ENCODE measurements around the gene ARHGAP26. TPM values are rescaled to one million over a fixed set of nuclear protein-coding genes. Genes with fewer than 3 reads are reported as not detected.

Gene ARHGAP26
- total and polyA plus RNA-seq, 4 donors = 5.4 to 52.3 (median 30.4) TPM

DNA sequence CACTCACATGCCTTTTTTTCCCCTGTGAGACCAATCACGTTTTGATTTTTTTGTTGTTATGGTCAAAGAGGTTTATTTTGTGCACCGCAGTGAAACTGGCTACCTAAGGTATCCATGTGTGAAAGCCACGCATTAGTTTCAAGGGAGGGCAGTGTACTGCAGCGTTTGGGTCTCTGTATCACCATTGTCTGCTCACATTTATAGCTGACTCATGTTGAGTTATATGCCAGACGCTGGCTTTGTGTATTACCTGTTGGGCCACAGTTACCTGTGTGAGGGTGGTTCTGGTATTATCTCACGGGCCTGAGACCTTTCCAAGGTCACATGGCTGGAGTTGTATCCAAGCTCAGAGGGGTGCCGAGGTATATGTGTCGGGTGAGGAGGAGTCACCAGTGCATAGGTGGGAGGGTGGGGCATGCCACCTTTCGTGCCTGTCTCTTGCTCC, 75.8 kb downstream of the ARHGAP26 start:
- Histone ChIP-seq H3K27ac (ENCODE audit: low read depth in 1 of 2, low read length in 1 of 2) (peak overlapping the region; percentile 17 to 80), H3K36me3 (ENCODE audit: control insufficient read depth in 4 of 4, insufficient read depth in 4 of 4, low read length in 4 of 4) (no peaks in the 10 kb centered on the region), H3K27me3 (ENCODE audit: control insufficient read depth in 3 of 3, insufficient read depth in 3 of 3, low read length in 2 of 3) (no peaks in the 10 kb centered on the region), H3K4me1 (ENCODE audit: control insufficient read depth in 5 of 5, insufficient read depth in 5 of 5, low read length in 5 of 5) (peaks cover 0 to 25% (median 11%) of the 10 kb centered on the region in 5 donors), H3K4me3 (no peak overlapping the region), H3K9me3 (ENCODE audit: control insufficient read depth in 4 of 4, insufficient read depth in 3 of 4, low read length in 3 of 4) (no peaks in the 10 kb centered on the region), H3K9ac (ENCODE audit: insufficient read depth in 1 of 2, low read length in 2 of 2) (no peak overlapping the region)
- TF ChIP-seq, protein P1, sequence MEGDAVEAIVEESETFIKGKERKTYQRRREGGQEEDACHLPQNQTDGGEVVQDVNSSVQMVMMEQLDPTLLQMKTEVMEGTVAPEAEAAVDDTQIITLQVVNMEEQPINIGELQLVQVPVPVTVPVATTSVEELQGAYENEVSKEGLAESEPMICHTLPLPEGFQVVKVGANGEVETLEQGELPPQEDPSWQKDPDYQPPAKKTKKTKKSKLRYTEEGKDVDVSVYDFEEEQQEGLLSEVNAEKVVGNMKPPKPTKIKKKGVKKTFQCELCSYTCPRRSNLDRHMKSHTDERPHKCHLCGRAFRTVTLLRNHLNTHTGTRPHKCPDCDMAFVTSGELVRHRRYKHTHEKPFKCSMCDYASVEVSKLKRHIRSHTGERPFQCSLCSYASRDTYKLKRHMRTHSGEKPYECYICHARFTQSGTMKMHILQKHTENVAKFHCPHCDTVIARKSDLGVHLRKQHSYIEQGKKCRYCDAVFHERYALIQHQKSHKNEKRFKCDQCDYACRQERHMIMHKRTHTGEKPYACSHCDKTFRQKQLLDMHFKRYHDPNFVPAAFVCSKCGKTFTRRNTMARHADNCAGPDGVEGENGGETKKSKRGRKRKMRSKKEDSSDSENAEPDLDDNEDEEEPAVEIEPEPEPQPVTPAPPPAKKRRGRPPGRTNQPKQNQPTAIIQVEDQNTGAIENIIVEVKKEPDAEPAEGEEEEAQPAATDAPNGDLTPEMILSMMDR (IDR thresholded peaks at IDR 0.05; ENCODE audit: control extremely low read depth, extremely low read depth) = no peak
- no peak for DNase-seq
- no peak for ATAC-seq (ENCODE audit: insufficient read depth, low FRiP score)
- 61 to 71% methylated on average over 9 of the region's 9 CpGs for WGBS, 2 donors

DNA sequence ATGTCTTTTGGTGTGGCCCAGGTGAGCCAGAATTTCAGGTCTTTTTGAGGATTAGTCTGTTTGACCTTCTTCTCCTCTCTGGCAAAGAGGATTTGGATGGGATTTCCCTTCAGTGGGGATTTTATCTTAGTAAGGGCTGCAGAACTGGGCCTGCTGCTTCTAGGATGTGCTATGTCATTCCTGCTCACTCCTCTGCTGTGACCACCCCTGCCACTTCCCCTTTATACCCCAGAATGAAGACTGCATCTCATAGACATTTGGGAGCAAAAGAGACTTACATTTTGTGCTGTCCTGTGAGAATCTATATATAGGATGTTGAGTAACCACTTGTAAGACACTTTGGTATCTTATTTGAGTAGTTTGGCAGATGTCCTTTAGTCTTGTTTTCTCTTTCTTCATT, 76.2 kb downstream of the ARHGAP26 start:
- Histone ChIP-seq H3K4me1 (ENCODE audit: control insufficient read depth in 5 of 5, insufficient read depth in 5 of 5, low read length in 5 of 5) (peaks cover 0 to 25% (median 11%) of the 10 kb centered on the region in 5 donors), H3K27me3 (ENCODE audit: control insufficient read depth in 3 of 3, insufficient read depth in 3 of 3, low read length in 2 of 3) (no peaks in the 10 kb centered on the region), H3K9me3 (ENCODE audit: control insufficient read depth in 4 of 4, insufficient read depth in 3 of 4, low read length in 3 of 4) (no peaks in the 10 kb centered on the region), H3K27ac (ENCODE audit: low read depth in 1 of 2, low read length in 1 of 2) (peak overlapping the region in 1 of 2 donors; percentile 17), H3K4me3 (no peak overlapping the region), H3K36me3 (ENCODE audit: control insufficient read depth in 4 of 4, insufficient read depth in 4 of 4, low read length in 4 of 4) (no peaks in the 10 kb centered on the region), H3K9ac (ENCODE audit: insufficient read depth in 1 of 2, low read length in 2 of 2) (no peak overlapping the region)
- DNase-seq (no peak), ATAC-seq (ENCODE audit: insufficient read depth, low FRiP score) (no peak)
- TF ChIP-seq, protein P1 (IDR thresholded peaks at IDR 0.05; ENCODE audit: control extremely low read depth, extremely low read depth) = no peak

- no peak overlapping the region for H3K4me3 ChIP-seq
- no peak overlapping the region for H3K9ac ChIP-seq (ENCODE audit: insufficient read depth in 1 of 2, low read length in 2 of 2)
- H3K9me3 ChIP-seq (ENCODE audit: control insufficient read depth in 4 of 4, insufficient read depth in 3 of 4, low read length in 3 of 4) = no peaks in the 10 kb centered on the region
- no peaks in the 10 kb centered on the region for H3K27me3 ChIP-seq (ENCODE audit: control insufficient read depth in 3 of 3, insufficient read depth in 3 of 3, low read length in 2 of 3)
- TF ChIP-seq, protein P1 (IDR thresholded peaks at IDR 0.05; ENCODE audit: control extremely low read depth, extremely low read depth) = no peak
- H3K4me1 ChIP-seq (ENCODE audit: control insufficient read depth in 5 of 5, insufficient read depth in 5 of 5, low read length in 5 of 5) = peaks cover 0 to 34% (median 11%) of the 10 kb centered on the region in 5 donors
- H3K27ac ChIP-seq (ENCODE audit: low read depth in 1 of 2, low read length in 1 of 2) = no peak overlapping the region
- ATAC-seq (ENCODE audit: insufficient read depth, low FRiP score) = no peak
- 85 to 89% methylated on average over 7 of the region's 7 CpGs for WGBS, 2 donors
- DNase-seq = no peak
- H3K36me3 ChIP-seq (ENCODE audit: control insufficient read depth in 4 of 4, insufficient read depth in 4 of 4, low read length in 4 of 4) = no peaks in the 10 kb centered on the region
Measured at GRCh38 chr5:142847898-142848790, 78.0 kb downstream of the ARHGAP26 start.

Data from lung (tissue), 12 donors.